SW480 (cell line): Measurements from ENCODE around the gene ITGAL.
"Not testable (repeated sequence)": the region's sequence is repeated elsewhere in the genome, so short reads cannot be mapped to it uniquely, and the experiment has no call there.

Experiments
- DNase-seq: peaks from one replicate; pipeline ENCODE4 v3.0.0-alpha.2; 2016; ENCODE audit warnings: low spot score

Gene ITGAL

DNA sequence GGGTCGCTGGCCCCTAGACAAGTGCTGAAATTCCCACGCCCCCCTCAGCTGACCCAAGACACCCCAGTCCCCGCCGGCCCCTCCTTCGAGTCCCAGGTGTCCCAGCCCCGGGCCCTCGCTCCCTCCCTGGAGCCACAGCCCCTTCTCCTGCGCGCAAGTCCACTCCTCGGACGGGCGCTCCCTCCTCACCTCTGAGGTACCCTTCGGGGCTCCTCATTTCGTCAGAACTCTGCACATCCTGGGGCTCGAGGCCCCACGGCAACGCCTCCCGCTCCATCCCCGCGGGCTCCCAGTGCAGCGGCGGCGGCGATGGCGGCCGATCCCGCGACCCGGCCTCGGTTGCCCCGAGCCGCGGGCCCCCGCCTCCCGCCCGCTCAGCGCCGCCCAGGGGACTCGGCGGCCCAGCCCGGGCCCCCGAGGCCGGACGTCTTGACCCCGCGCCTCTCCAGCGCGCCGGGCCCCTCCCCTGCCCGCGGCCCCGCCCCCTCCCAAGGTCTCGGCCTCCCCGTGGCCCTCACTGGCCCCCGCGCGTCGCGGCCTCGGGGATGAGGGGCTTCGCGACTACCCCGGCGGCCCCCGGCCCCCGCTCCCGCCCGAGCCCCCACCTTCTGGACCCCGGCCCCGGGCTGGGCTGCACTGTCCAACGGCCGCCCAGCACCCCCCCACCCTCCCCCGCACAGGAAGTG lies 53.7 kb downstream of the ITGAL start, which contains the start of gene ZNF768:
Gene ZNF768, minus strand, starts transcription at position 430 of the 686 bp plus-strand sequence. Its CDS starts 153 bp downstream, at position 277.
- peak; percentile 14 for DNase-seq

- peak; percentile 95 for DNase-seq
Measured at GRCh38 chr16:30526823-30527634, 54.5 kb downstream of the ITGAL start.

- no peak for DNase-seq
Measured at GRCh38 chr16:30527635-30528178, 55.2 kb downstream of the ITGAL start.

DNA sequence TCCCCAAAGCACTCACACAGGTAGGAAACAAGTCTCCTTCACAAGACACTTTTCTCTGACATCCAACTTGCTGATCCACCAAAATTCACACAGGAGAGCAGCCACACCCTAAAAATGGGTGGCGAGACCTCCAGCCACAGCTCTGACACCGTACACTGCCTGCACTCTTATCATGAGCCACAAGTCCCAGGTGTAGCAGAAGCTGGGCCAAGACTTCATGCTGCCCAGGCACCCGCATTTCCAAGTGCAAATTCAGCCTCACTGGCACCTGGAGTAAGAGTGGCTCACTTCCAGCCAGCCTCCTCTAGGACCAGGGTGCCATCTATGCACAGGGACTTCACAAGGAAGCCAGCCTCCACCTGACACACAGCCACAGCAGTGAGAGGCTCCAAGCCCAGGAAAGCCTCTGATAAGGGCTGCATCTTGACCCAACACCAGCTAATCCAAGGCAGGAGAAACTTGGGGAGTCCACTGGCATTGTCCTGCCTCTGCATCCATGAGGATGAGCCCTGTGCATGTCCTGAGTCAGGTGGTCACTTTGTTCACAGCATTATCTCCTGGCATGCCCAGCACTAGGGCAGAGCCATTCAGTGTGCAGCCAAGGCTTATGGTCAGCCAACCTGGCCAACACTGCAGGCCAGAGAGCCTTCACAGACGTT lies 56.4 kb downstream of the ITGAL start:
- DNase-seq: no peak

- no peak for DNase-seq
Measured at GRCh38 chr16:30530163-30531037, 57.9 kb downstream of the ITGAL start.

- DNase-seq: no peak
Measured at GRCh38 chr16:30532285-30533145, 60.0 kb downstream of the ITGAL start.

DNA sequence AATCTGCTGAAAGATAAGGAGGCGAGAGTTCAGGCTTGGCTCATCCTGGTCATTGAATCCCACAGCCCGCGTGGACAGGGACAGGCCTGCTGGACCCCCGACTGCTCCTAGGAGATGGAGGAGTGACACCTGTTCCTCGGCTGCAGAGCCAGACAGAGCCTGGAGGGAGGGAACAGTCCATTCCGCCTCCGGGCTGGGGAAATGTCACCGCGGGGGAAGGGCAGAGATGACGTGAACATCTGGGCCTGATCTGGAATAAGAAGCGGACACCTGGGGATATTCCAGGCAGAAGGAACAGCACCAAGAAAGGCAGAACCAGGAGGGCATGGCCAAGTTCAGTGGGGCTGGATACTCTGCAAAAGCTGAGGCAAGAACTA lies 60.6 kb downstream of the ITGAL start:
- DNase-seq: no peak

DNA sequence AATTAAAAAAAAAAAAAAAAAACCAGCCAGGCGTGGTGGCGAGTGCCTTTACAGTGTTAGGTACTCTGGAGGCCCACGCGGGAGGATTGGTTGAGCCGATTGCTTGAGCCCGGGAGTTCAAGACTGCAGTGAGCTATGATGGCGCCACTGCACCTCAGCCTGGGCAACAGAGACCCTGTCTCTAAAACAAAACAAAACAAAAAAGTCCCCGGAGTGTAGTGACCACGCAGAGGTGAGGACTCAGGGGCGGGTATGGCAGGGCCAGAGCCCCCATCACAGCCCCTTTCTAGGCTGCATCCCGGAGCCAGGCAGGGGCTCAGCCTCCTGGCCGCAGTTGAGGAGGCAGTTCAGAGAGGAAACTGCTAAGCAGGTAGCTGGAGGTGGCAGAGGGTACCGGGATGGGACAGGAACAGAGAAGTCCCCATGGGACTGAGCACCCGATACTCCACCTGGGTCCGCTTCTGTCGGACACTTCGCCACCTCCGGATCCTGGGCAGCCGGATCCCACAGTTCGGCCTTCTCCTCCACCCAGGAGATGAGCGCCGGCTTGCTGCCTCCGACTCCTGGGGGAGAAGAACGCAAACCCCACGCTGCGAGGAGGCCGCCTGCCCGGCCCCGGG lies 61.3 kb downstream of the ITGAL start:
- no peak for DNase-seq

GRCh38 chr16:30534368-30535105 lies 62.0 kb downstream of the ITGAL start, which contains the start of gene ZNF747:
Gene ZNF747, minus strand, starts transcription at chr16:30534858. Its CDS starts 179 bp downstream, at chr16:30534679.
- DNase-seq: peak; percentile 80

DNA sequence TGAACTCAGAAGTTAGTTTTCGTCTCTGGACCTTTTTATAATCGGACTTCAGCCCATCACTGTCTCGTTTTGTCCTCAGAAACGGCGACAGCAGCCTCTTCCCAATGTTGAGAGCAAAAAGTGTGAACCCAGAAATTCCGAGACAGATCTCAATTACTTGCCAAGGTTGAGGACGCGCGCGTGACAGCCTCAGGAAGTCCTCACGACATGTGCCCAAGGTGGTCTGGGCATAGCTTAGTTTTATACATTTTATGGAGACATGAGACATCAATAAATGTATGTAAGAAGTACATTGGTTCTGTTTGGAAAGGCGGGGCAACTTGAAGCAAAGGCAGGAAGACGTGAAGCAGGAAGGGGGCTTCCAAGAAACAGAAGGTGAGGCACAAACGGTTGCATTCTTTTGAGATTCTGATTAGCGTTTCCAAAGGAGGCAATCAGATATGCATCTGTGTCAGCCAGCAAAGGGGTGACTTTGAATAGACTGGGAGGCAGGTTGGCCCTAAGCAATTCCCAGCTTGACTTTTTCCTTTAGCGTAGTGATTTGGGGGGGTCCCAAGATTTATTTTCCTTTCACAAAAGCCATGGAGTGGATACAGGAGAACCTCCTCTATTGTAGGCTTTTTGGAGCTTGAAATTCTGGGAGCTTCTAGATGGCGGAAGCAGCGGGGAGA lies 62.7 kb downstream of the ITGAL start:
- no peak for DNase-seq

DNA sequence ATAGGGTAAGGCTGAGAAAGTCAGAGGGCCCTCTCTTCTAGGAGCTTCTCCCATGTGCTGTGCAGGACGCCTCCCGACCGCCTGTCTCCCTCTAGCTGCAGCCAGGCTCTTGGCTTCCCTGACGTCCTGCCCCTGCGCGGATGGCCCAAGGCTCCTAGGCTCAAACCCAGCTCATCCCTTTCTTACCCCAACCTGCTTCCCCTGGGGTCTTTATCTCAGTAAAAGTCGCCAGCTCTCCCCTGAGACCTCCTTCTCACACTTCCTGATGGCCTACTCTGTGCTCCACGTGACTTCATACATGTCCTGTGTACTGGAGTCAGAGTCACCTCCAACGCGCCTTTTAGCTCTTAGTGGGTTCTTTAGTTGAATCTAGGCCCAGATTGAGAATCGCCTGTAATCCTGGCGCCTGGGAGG lies 63.2 kb downstream of the ITGAL start:
- peak; percentile 82 for DNase-seq

- not testable (repeated sequence) for DNase-seq
Measured at GRCh38 chr16:30536391-30537024, 64.0 kb downstream of the ITGAL start.

- DNase-seq: no peak
Measured at GRCh38 chr16:30539000-30539964, 66.7 kb downstream of the ITGAL start.

DNA sequence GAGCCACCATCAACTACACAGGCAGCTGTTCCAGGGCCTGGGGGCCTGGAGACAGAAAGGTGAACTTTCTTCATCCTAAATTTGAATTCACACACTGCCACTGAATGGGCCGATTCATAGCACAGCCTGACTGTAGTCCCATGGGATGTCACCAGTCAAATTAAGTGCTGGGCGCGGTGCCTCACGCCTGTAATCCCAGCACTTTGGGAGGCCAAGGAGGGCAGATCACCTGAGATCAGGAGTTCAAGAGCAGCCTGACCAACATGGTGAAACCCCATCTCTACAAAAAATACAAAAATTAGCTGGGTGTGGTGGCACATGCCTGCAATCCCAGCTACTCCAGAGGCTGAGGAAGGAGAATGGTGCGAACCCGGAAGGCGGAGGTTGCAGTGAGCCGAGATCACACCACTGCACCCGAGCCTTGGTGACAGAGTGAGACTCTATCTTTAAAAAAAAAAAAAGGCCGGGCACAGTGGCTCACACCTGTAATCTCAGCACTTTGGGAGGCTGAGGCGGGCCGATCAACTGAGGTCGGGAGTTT lies 67.5 kb downstream of the ITGAL start:
- not testable (repeated sequence) for DNase-seq

GRCh38 chr16:30540916-30541464 lies 68.4 kb downstream of the ITGAL start:
- DNase-seq: not testable (repeated sequence)
